Liver (tissue), 3 donors: Measurements from ENCODE around the gene LHX2.

Source experiments
- CTCF ChIP-seq: fragments of 150-350 bp; IDR thresholded peaks from 2 replicates; pipeline ENCODE4 v1.5.1; 2017; ENCODE audit warnings: improper control_type of control experiment, low read depth, low read length; ENCODE audit not compliant: missing input control
- RAD21 ChIP-seq, 2 donors: IDR thresholded peaks; 2 replicates each; pipeline ENCODE4 v1.6.1; 2016; ENCODE audit warnings: antibody characterized with exemption in 2 of 2, mild to moderate bottlenecking in 2 of 2
- donor health status: healthy.
- donor health status: healthy.

GRCh38 chr9:124062172-124062571, 50.6 kb downstream of the LHX2 start:
- TF ChIP-seq CTCF (no peak), RAD21 (IDR thresholded peaks at IDR 0.05) (no peak)
